PC-9 (cell line): Measurements from ENCODE around the gene DIS3L. TPM values are rescaled to one million over a fixed set of nuclear protein-coding genes. Genes with fewer than 3 reads are reported as not detected.
"Not testable (repeated sequence)": the region's sequence is repeated elsewhere in the genome, so short reads cannot be mapped to it uniquely, and the experiment has no call there.

Experiments used
- BruUV-seq: library from RNA; stranded (reverse); fragments of 400-500 nt; replicated peaks from 2 replicates; lab custom pipeline; 2021; lab: Mats Ljungman, UMichigan
- CTCF ChIA-PET: fragments of 300-600 bp; sonication (Branson Sonifier 250); formaldehyde crosslinking; loops from one replicate; lab custom pipeline; 2022; ENCODE audit warnings: antibody characterized with exemption; lab: Charles Lee
- POLR2A ChIA-PET: fragments of 300-600 bp; sonication (Branson Sonifier 250); formaldehyde crosslinking; loops from one replicate; lab custom pipeline; 2022; ENCODE audit warnings: antibody characterized with exemption; ENCODE audit not compliant: unreplicated experiment; lab: Charles Lee
- DNase-seq, 2 experiments: peaks; one replicate each; pipeline versions ENCODE4 v3.0.0 to v3.0.0-alpha.2; 2015 to 2022; ENCODE audit warnings: mixed read lengths in 1 of 2
- H2AFZ ChIP-seq: fragments of 200-600 bp; sonication (generic); 2 replicates; pipeline ENCODE4 v1.8.1; 2017; ENCODE audit warnings: antibody characterized with exemption
- H3F3A ChIP-seq: fragments of 200-600 bp; sonication (generic); 2 replicates; pipeline ENCODE4 v1.8.1; 2017; ENCODE audit warnings: antibody characterized with exemption, mild to moderate bottlenecking, low read depth; ENCODE audit not compliant: insufficient read depth
- H3K27ac ChIP-seq: fragments of 200-600 bp; sonication (generic); 2 replicates; pipeline ENCODE4 v1.6.1; 2016; ENCODE audit warnings: mixed run types
- H3K27me3 ChIP-seq: fragments of 200-600 bp; sonication (generic); 2 replicates; pipeline ENCODE4 v1.6.1; 2016; ENCODE audit warnings: low read depth, mixed run types; ENCODE audit not compliant: insufficient read depth
- H3K36me3 ChIP-seq: fragments of 200-600 bp; sonication (generic); 2 replicates; pipeline ENCODE4 v1.6.1; 2016; ENCODE audit warnings: low read depth, mixed run types
- H3K4me1 ChIP-seq: fragments of 200-600 bp; sonication (generic); replicated peaks from 2 replicates; pipeline ENCODE4 v1.6.1; 2016; ENCODE audit warnings: mixed run types; ENCODE audit not compliant: insufficient read depth
- H3K4me2 ChIP-seq: fragments of 200-600 bp; sonication (generic); 2 replicates; pipeline ENCODE4 v1.6.1; 2017; ENCODE audit warnings: mixed run types
- H3K4me3 ChIP-seq: fragments of 200-600 bp; sonication (generic); 2 replicates; pipeline ENCODE4 v1.6.1; 2016; ENCODE audit warnings: mixed run types
- H3K79me2 ChIP-seq: fragments of 200-600 bp; sonication (generic); 2 replicates; pipeline ENCODE4 v1.6.1; 2017; ENCODE audit warnings: low read depth, mixed run types
- H3K9me2 ChIP-seq: fragments of 200-600 bp; sonication (generic); 2 replicates; pipeline ENCODE4 v1.8.1; 2017; ENCODE audit warnings: mild to moderate bottlenecking; ENCODE audit not compliant: insufficient read depth
- H3K9me3 ChIP-seq: fragments of 200-600 bp; sonication (generic); 2 replicates; pipeline ENCODE4 v1.8.1; 2016; ENCODE audit warnings: low read depth; ENCODE audit not compliant: insufficient read depth
- H4K20me1 ChIP-seq: fragments of 200-600 bp; sonication (generic); 2 replicates; pipeline ENCODE4 v1.8.1; 2017; ENCODE audit not compliant: insufficient read depth
- CTCF ChIP-seq: fragments of 200-600 bp; sonication (generic); conservative IDR thresholded peaks from 2 replicates; pipeline ENCODE4 v1.6.1; 2017; ENCODE audit warnings: mixed run types, antibody characterized with exemption, mild to moderate bottlenecking, moderate library complexity
- EZH2 ChIP-seq: fragments of 200-600 bp; sonication (generic); IDR thresholded peaks from 2 replicates; pipeline ENCODE4 v1.8.0; 2017; ENCODE audit warnings: antibody characterized with exemption, low read depth
- intact Hi-C: fragments of 100-400 bp; cut with micrococcal nuclease; formaldehyde crosslinking; loops from one replicate; pipeline ENCODE4 v1.10.0; 2022; ENCODE audit not compliant: unreplicated experiment
- total RNA-seq: library from RNA; stranded (reverse); gene quantifications from 2 replicates; pipeline ENCODE4 v1.2.3, GENCODE V29; 2021

Gene DIS3L
- total RNA-seq, 1 experiment from 2014 or later: 27.7 TPM

- no peak overlapping the region for H3K27ac ChIP-seq
- H3K27me3 ChIP-seq: peaks cover 55% of the 10 kb centered on the region
- CTCF ChIA-PET: no interaction called here
- H3K4me1 ChIP-seq: no peaks in the 10 kb centered on the region
- H3K4me2 ChIP-seq: no peak overlapping the region
- H3K79me2 ChIP-seq: no peaks in the 10 kb centered on the region
- intact Hi-C loops: no loop called here
- no peaks in the 10 kb centered on the region for H3K36me3 ChIP-seq
- no peaks in the 10 kb centered on the region for H3K9me2 ChIP-seq
- no peaks in the 10 kb centered on the region for H3K9me3 ChIP-seq
- H2AFZ ChIP-seq: no peak overlapping the region
- BruUV-seq: no TSS peak
- no peak overlapping the region for H3K4me3 ChIP-seq
- H3F3A ChIP-seq: no peaks in the 10 kb centered on the region
- H4K20me1 ChIP-seq: no peaks in the 10 kb centered on the region
- TF ChIP-seq EZH2 (no peak), CTCF (no peak)
- no peak for DNase-seq
- POLR2A ChIA-PET: no interaction called here
Measured at GRCh38 chr15:66254951-66255676, 38.3 kb upstream of the DIS3L start.

GRCh38 chr15:66256692-66257091 lies 36.7 kb upstream of the DIS3L start:
- Histone ChIP-seq H3K36me3 (no peaks in the 10 kb centered on the region), H3K27me3 (peaks cover 47% of the 10 kb centered on the region), H3K4me3 (no peak overlapping the region), H3F3A (no peaks in the 10 kb centered on the region), H3K9me2 (no peaks in the 10 kb centered on the region), H3K9me3 (no peaks in the 10 kb centered on the region), H3K4me1 (no peaks in the 10 kb centered on the region), H3K79me2 (no peaks in the 10 kb centered on the region), H2AFZ (no peak overlapping the region), H3K27ac (no peak overlapping the region), H4K20me1 (no peaks in the 10 kb centered on the region), H3K4me2 (no peak overlapping the region)
- intact Hi-C loops: no loop called here
- BruUV-seq: no TSS peak
- TF ChIP-seq CTCF (no peak), EZH2 (no peak)
- no peak for DNase-seq
- ChIA-PET CTCF (interaction anchor here (0.6 kb wide), 2 partner anchors 130 to 239 kb away, joined by 3 to 5 read pairs; no protein-coding TSS in a partner anchor), POLR2A (no interaction called here)

GRCh38 chr15:66261056-66261455 lies 32.3 kb upstream of the DIS3L start:
- no peaks in the 10 kb centered on the region for H3K4me1 ChIP-seq
- H3K27me3 ChIP-seq: peaks cover 15% of the 10 kb centered on the region
- intact Hi-C loops: no loop called here
- H4K20me1 ChIP-seq: no peaks in the 10 kb centered on the region
- POLR2A ChIA-PET: no interaction called here
- no peak for TF ChIP-seq CTCF
- TF ChIP-seq EZH2: no peak
- H3K36me3 ChIP-seq: no peaks in the 10 kb centered on the region
- no peaks in the 10 kb centered on the region for H3K9me3 ChIP-seq
- no peak overlapping the region for H3K4me2 ChIP-seq
- H3K27ac ChIP-seq: no peak overlapping the region
- CTCF ChIA-PET: no interaction called here
- BruUV-seq: no TSS peak
- H2AFZ ChIP-seq: no peak overlapping the region
- H3K79me2 ChIP-seq: no peaks in the 10 kb centered on the region
- no peak overlapping the region for H3K4me3 ChIP-seq
- H3F3A ChIP-seq: no peaks in the 10 kb centered on the region
- DNase-seq: no peak
- no peaks in the 10 kb centered on the region for H3K9me2 ChIP-seq

- H3K36me3 ChIP-seq, H3K27me3 ChIP-seq, CTCF ChIA-PET, H3K4me3 ChIP-seq, BruUV-seq, H3K9me3 ChIP-seq, DNase-seq, H2AFZ ChIP-seq, POLR2A ChIA-PET, H3K79me2 ChIP-seq, H3F3A ChIP-seq, H3K9me2 ChIP-seq, intact Hi-C loops, H3K4me1 ChIP-seq, H3K27ac ChIP-seq, H4K20me1 ChIP-seq, H3K4me2 ChIP-seq: not testable (repeated sequence)
Measured at GRCh38 chr15:66262837-66263236, 30.5 kb upstream of the DIS3L start.
